ENCODE results near the gene IARS2.
A peak's percentile ranks its signal among the peaks of the same experiment; 100 is the strongest.
"Not testable (repeated sequence)": the region's sequence is repeated elsewhere in the genome, so short reads cannot be mapped to it uniquely, and the experiment has no call there.

IARS2 gene

DNA sequence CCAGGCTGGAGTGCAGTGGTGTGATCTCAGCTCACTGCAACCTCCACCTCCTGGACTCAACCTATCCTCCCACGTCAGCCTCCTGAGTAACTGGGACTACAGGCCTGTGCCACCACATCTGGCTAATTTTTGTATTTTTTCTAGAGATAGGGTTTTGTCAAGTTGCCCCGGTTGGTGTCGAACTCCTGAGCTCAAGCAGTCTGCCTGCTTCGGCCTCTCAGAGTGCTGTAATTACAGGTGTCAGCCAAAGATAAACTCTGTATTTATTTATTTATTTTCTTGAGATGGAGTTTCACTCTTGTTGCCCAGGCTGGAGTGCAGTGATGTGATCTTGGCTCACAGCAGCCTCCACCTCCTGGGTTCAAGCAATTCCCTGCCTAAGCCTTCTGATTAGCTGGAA is 18.7 kb downstream of the IARS2 start:
- DNase-seq (ENCODE audit: low read depth in 2 of 2) = not testable (repeated sequence)

DNA sequence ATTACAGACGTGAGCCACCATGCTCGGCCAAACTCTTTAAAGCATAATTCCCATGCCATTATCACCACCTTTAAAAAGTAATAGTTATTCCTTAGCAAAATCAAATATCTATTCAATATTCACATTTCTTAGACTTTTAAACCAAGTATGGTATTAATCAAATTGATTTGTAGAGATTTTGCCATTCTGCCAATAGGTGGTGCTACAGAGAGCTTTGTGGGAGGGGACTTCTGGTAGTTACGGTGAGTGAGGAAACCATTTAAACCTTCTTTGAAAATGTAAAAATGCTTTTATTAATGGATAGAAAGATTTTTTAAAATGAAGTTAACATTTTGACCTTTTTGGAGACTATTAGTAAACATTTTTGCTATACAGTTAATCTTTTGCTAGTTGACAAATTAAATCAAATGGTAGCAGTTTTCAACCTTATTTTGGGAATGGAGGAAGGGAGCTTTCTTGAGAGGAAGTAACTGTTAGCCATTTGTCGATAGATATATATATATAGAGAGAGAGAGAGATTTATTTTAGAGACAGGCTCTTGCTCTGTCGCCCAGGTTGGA is 19.3 kb downstream of the IARS2 start:
- DNase-seq (ENCODE audit: low read depth in 2 of 2) = peak in 1 of 2 donors; percentile 16

DNA sequence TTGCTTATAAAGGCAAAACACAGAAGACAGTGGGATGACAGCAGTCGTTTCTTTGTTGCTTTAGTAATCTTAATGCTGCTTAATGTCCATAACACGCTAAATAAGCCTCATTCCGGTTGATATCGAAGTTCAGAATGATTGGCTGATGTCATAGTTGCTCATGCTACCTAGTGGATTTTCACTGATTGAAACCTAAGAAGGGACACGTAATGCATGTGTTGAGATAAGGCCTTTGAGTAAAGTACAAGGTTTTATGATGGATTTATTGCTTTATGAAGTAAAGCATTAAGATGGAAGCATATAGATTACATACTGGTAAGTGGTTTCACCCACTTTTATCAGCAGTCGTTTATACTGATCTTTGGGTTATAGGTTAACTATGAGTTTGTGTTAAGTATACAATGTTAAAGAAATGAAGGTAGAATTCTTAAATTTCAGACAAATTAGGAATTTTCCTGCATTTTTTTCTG is 25.1 kb downstream of the IARS2 start:
- DNase-seq (ENCODE audit: low read depth in 2 of 2) = no peak

DNA sequence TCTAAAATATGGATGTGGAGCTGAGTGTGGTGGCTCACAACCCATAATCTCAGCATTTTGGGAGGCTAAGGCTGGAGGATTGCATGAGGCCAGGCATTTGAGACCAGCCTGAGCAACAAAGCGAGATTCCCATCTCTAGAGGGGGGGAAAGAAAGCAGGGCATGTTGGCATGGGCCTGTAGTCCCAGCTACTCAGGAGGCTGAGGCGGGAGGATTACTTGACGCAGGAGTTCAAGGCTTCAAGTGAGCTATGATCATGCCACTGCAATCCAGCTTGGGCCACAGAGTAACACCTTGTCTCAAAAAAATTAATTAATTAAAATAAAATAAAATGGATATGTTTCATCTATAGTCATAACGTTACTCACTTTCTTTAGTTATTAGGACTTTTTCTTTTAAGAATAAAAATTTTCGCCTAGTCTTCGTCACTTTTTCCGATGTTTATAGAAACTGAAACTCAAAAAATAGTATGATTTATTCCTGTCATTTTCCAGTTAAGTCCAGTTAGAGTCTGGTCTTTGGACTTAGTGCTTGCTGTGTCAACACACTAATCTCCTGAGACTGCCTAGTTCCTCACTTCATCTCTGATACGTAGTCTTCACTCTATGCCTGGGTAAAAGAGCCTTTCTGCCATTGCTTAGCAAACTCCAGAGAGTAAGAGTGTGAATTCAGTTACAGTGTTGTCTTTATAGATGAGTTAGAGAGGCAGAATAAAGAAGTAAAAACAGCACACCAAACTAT is 28.0 kb downstream of the IARS2 start:
- no peak for DNase-seq (ENCODE audit: low read depth in 2 of 2)

DNA sequence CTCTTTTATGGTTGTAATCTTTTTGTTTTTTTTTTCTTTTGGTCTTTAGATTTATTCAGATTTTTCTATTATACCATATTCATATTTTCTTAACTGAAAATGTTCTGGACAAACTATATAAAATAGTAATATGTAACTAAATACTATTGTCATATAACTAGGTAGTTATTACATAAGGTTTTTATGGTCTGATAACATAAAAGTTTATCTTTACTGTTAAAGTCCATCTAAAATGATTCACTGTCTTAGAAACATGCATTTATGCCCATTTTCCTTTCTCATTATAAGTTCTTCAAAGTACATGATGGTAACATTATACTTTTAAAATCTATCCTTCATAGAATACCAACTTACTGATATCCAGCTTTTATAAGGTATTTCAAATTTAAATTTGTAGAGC is 29.1 kb downstream of the IARS2 start:
- DNase-seq (ENCODE audit: low read depth in 2 of 2) = no peak

DNA sequence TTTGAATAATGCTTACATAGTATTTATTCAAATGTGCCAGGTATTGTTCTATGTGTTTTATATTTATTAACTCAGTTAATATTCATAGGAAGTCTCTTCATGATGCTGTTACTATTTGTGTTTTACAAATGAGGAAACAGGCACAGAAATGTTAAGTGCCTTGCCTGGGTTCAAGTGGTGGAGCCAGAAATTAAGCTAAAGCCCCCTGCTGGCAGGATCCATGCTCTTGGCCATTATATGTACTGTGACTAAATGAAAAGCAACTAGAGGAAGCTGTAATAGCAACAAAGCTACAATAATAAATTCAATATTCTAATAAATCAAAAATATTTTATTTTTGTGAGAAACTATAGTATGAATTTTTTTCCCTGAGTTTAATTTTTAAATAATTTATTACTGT is 30.0 kb downstream of the IARS2 start:
- DNase-seq (ENCODE audit: low read depth in 2 of 2) = peak in 1 of 2 donors; percentile 2

DNA sequence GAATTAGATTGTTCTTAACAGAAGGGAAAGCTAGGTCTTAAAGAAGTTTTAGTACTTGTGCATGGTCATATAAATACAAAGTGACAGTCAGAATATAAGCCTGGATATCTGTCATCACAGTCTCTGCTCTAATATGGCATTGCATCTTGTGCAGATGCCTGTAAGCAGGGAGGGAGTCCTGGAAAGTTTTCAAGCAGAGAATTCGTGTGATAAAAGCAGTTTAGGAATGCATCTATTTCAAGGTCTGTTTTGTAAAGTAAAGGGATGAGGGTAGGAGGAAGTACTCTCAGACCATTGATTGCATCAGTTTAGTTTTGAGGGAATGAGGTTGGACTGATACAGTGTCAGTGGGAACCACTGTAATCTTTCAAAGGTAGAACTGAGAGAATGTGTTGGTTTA is 30.6 kb downstream of the IARS2 start:
- DNase-seq (ENCODE audit: low read depth in 2 of 2) = no peak

DNA sequence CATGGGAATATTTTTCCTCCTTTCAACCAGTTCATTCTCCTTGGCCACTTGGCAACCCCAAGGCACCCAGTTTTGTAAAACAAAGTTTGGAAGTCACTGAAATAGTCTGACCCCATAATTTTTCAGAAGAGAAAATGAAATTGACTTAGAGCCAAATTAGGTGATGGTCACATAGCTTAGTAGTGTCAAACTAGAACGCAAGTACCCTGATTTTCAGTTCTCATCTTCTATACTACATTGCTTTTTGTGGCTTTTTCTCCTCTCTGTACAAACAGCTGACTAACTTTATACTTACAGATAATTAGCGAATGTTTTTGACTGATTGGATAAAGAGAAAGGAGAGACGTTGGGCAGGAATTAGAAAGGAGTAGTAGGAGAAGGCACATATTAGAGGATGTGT is 33.1 kb downstream of the IARS2 start:
- no peak for DNase-seq (ENCODE audit: low read depth in 2 of 2)

DNA sequence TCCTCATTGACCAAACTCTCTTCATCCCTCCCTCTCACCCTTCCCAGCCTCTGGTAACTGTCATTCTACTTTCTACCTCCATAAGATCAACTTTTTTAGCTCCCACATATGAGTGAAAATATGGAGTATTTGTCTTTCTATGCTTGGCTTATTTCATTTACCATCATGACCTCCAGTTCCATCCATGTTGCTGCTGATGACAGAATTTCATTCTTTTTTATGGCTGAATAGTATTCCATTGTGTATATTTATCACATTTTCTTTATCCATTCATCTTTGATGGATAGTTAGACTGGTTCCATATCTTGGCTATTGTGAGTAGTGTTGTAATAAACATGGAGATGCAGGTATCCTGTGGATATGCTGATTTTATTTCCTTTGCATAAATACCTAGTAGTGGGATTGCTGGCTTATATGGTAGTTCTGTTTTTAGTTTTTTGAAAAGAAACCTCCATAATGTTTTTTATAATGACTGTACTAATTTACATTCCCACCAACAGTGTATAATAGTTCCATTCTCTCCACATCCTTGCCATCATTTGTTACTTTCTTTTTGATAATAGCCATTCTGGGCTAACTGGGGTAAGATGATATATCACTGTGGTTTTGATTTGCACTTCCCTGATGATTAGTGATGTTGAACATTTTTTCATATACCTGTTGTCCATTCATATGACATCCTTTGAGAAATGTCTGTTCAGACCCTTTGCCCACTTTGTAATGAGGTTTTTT is 35.7 kb downstream of the IARS2 start:
- no peak for DNase-seq (ENCODE audit: low read depth in 2 of 2)

DNA sequence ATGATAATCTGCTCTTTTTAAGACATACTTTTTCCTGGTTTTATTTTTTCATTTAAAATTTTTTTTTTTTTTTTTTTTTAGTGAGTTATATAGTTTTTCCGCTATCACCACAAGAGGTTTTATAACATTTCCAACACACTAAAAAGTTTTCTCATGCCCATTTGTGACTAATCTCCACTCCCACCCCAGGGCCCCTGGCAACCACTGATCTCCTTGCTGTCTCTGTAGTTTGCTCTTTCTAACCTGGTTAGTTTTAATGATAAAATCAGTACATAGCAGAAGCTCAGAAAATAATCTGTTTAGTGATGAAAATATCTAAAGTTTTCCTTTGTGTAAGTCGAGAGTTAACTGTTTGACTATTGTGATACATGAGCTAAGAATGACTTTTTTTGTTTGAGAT is 41.8 kb downstream of the IARS2 start:
- DNase-seq (ENCODE audit: low read depth in 2 of 2) = no peak

DNA sequence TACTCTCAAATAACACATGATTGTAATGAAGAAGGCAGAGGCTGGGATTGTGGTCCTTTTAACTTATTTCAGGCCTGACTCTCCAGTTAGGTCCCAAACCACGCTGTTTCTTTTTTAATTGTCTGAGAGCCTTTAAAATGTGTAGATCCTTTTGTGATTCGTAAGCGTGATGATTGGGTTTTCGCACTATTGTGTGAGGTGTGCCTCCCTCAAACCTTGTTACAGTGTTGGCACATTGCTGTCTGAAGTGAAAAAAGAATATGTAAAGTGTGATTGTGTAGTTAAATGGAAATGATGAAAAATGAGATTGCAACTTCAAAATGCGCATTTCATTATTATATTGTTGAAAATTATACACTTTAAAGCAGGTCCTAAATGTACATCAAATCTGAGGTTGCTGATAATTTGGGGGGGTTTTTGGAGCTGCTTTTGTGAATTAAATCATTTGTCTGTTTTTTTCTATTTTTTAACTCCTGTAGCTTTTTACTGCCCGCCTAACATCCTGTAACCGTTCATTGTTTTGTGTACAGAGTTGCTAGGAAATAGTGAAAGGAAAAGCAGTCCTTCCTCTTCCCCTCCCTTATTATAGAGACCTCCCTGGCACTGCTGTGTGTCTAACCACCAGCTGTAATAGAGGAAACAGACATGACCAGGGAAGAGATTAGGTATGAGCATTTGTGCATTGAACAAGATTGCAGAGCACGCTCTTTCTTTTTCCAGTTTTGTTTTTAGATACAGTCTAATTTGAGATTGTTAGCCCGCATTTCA is 43.3 kb downstream of the IARS2 start:
- DNase-seq (ENCODE audit: low read depth in 2 of 2) = no peak

DNA sequence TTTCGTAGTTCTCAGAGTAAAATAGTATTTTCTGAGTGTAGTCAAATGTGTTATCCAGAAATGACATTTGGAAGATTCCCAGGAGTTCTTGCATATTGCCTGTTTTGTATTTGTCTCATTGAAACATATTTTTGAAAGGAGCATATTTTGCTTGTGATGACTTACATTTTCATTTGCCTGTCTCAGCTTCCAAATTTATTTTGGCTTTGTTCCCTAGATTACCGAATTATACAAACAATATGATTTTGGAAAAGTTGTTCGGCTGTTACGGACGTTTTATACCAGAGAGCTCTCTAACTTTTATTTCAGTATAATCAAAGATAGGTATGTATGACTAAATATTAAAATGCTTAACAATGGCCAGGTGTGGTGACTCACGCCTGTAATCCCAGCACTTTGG is 46.0 kb downstream of the IARS2 start:
- no peak for DNase-seq (ENCODE audit: low read depth in 2 of 2)

DNA sequence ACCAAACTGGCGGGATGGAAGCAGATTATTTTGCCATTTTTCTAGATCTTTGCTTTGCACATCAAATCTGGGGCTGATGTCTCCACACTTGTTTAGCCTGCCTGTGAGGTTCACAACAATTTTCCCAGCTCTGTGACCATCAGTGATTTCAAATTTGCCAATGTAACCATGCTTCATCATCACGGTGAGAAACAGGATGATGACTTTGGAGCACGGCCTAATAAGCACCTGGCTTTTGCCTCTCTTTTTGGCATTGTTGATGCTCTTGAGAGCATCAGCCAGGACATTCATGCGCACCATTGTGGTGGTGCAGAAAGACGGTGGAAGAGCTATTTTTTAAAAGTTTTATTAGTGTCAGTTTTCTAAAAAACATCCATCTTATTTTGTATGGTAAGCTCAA is 50.1 kb downstream of the IARS2 start:
- DNase-seq (ENCODE audit: low read depth in 2 of 2) = no peak

DNA sequence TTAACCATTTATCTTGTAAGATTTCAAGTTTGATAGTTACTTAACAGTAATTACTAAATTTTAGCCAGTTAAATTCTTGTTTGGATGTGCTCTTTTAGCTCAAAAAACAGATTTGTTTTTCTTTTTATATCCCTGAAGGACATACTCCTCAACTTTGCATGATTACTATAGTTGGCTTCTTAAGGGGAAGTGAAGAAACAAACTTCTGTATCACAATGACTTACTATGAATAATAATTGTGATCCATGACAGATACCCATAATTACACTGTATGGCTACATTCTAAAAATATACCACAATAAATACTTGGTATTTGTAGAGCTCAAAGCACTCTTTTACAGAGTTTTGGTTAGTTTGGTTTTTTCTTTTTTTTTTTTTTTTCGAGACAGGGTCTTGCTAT is 55.8 kb downstream of the IARS2 start:
- no peak for DNase-seq (ENCODE audit: low read depth in 2 of 2)

DNA sequence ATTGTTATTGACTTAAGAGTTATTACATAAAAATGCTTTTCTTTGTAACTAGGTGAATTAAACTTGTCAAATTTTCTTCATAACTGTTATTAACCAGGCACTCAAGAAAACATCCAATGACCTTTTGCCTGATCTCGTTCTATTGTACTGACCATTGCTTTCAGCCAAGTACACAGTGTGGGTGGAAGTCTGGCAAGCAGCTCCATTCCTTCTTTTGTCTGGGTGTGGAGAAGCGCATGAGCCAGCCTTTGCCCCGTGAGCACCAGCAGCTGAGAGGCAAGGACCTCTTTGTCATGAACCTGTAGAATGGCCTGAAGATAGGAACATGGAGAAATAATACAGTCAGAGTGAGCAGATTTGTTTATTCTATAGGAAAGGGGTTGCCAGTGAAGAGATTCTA is 57.5 kb downstream of the IARS2 start:
- no peak for DNase-seq (ENCODE audit: low read depth in 2 of 2)

DNA sequence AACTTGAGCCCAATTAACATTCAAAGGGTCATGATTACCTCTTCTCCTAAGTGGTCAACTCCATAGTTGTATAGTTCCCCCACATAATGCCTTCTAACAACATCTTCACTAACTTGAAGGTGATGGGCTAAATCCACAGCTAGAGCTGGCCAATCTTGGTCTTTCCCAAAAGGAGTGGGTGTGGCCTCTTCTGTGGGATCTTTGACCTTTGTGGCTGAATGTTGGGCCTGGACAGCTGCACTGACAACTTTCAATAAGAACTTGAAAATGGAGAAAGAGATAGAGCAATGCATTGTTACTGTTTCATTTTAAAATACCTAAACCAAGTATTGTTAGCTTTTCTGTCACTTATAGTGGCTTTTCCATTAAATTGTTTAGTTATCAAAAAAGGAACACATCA is 59.2 kb downstream of the IARS2 start:
- no peak for DNase-seq (ENCODE audit: low read depth in 2 of 2)

DNA sequence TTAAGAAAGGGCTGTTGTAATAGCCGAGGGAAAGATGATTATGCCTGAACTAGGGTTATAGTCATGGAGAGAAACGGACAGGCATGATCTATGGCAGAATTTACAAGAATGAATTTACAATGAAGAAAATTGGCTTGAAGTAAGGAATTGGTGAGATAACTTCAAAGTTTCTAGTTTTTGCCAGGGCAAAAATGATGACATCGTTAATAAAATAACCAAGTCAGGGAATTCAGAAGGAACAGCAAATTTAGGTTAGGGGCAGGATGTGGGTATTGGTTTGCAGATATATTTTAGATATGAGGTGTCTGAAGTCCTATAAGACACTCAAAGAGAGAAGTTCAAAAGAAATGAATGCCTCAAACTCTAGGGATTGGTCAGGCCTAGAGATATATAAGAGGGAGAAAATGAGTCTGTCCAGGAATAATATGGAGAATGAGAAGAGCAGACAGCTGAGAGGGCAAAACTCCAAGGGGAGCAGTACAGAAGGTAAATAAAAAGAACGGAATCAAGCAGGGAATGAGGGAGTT is 62.8 kb downstream of the IARS2 start:
- no peak for DNase-seq (ENCODE audit: low read depth in 2 of 2)

DNA sequence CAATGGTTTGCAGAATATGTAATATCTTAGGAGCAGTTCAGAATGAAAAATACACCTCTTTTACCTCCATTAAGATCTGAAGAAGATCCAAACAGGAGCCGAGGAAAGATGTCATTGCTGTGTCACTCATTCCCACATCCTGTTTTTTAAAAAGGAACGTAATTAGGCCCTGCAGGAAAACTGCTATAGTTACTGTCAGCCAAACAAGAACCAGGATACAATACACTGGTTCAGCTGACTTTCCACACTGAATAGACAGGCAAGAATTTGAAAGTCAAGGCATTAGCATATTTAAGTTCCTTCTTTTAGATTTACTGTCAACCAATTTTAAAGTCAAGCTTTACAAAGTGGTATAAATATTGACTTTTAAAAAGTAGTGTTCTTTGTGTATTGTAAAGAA is 63.8 kb downstream of the IARS2 start:
- DNase-seq (ENCODE audit: low read depth in 2 of 2) = no peak

DNA sequence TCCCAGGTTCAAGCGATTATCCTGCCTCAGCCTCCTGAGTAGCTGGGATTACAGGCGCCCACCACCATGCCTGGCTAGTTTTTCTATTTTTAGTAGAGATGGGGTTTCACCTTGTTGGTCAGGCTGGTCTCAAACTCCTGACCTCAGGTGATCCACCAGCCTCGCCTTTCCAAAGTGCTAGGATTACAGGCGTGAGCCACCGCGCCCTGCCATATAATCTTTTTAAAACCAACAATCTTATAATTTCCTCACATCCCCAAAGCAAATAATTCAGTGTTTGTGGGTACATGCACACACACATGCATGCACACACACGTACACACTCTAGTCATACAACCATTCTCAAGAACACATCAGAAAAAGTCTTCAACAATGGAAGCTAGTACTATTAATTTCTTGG is 64.6 kb downstream of the IARS2 start:
- DNase-seq (ENCODE audit: low read depth in 2 of 2) = not testable (repeated sequence)

DNA sequence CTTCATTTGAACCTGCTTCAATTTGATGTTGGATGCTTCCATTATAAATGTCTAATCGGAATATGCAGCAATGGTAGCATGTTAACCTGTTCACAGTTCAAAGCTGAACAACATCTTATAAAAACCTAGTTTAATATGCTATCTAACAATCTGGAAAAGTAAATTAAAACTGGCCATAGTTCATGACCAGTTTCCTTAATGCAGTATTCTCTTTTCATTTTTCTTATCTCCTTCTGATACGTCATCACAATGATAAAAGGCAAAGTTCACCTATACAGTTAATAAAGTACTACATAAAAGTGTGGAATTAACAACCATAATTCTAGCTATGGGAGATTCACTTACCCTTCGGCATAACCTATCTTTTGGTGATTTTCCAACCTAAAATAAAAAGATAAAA is 65.1 kb downstream of the IARS2 start:
- no peak for DNase-seq (ENCODE audit: low read depth in 2 of 2)

DNA sequence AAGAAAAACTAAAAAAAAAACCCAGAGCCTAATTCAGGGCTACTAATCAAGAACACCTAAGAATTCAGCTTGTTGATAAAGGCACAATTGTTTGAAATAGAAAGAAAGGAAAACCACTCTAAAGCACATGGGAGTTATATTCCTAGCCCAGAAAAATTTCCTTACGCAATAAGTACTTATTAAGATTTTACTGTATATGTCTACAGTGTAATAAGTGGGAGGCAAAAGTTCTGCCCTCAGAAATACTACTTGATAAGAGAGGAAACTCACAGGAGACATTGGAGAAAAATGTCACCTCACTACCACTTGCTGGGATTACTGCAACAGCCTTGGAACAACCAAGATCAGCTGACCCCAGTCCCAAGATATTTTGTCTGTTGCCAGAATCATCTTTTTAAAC is 66.1 kb downstream of the IARS2 start:
- DNase-seq (ENCODE audit: low read depth in 2 of 2) = no peak

DNA sequence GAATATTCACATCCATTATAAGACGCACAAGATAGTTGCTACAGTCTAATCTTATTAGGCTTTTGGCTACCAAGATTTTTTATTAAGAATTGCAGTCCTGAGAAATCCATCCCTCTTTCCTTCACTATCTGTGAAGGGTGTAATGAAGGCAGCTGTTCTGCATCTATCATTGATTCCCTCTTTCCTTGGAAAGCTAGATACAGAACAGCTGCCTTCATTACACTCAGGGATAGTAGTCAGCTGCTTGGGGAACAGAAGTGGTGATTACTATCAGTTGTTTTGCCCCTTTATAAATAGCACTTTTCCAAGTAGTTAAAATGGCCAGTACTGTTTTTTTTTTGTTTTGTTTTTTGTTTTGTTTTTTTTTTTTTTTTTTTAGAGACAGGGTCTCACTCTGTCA is 70.2 kb downstream of the IARS2 start:
- DNase-seq (ENCODE audit: low read depth in 2 of 2) = no peak
